ENCODE measurements around the gene VWC2L. TPM values are rescaled to one million over a fixed set of nuclear protein-coding genes. Genes with fewer than 3 reads are reported as not detected.

VWC2L gene
- total and polyA plus RNA-seq, 4 donors, result not detected

GRCh38 chr2:214412679-214413078 lies 1.8 kb downstream of the VWC2L start:
- no peak for TF ChIP-seq JUND (IDR thresholded peaks at IDR 0.05)
- TF ChIP-seq FOXA1 (IDR thresholded peaks at IDR 0.05), result no peak
- no peak for DNase-seq (ENCODE audit: low spot score)
- H3K9ac ChIP-seq (ENCODE audit: low read depth in 1 of 2, low read length in 2 of 2), result no peak overlapping the region
- WGBS, result 65% methylated on average over 1 of the region's 1 CpG
- peaks cover 0 to 2% (median 0%) of the 10 kb centered on the region in 4 donors for H3K9me3 ChIP-seq (ENCODE audit: control insufficient read depth in 4 of 4, low read length in 3 of 4)
- H3K36me3 ChIP-seq (ENCODE audit: control insufficient read depth in 4 of 4, insufficient read depth in 3 of 4, low read depth in 1 of 4, low read length in 3 of 4), result no peaks in the 10 kb centered on the region
- H3K27me3 ChIP-seq (ENCODE audit: control insufficient read depth in 4 of 4, insufficient read depth in 4 of 4, low read length in 3 of 4), result no peaks in the 10 kb centered on the region
- H3K27ac ChIP-seq (ENCODE audit: low read depth in 1 of 2, low read length in 2 of 2), result no peak overlapping the region
- H3K4me3 ChIP-seq (ENCODE audit: low read depth in 1 of 3, low read length in 3 of 3), result no peak overlapping the region
- H3K4me1 ChIP-seq (ENCODE audit: control insufficient read depth in 4 of 4, insufficient read depth in 4 of 4, low read length in 3 of 4), result no peaks in the 10 kb centered on the region

- no peak for DNase-seq (ENCODE audit: low spot score)
- no peak overlapping the region for H3K4me3 ChIP-seq (ENCODE audit: low read depth in 1 of 3, low read length in 3 of 3)
- no peak for TF ChIP-seq FOXA1 (IDR thresholded peaks at IDR 0.05)
- 90% methylated on average over 4 of the region's 4 CpGs for WGBS
- H3K9me3 ChIP-seq (ENCODE audit: control insufficient read depth in 4 of 4, low read length in 3 of 4), result no peaks in the 10 kb centered on the region
- H3K27me3 ChIP-seq (ENCODE audit: control insufficient read depth in 4 of 4, insufficient read depth in 4 of 4, low read length in 3 of 4), result no peaks in the 10 kb centered on the region
- H3K9ac ChIP-seq (ENCODE audit: low read depth in 1 of 2, low read length in 2 of 2), result no peak overlapping the region
- no peaks in the 10 kb centered on the region for H3K36me3 ChIP-seq (ENCODE audit: control insufficient read depth in 4 of 4, insufficient read depth in 3 of 4, low read depth in 1 of 4, low read length in 3 of 4)
- H3K27ac ChIP-seq (ENCODE audit: low read depth in 1 of 2, low read length in 2 of 2), result no peak overlapping the region
- no peaks in the 10 kb centered on the region for H3K4me1 ChIP-seq (ENCODE audit: control insufficient read depth in 4 of 4, insufficient read depth in 4 of 4, low read length in 3 of 4)
Observed at GRCh38 chr2:214436470-214436869, 25.6 kb downstream of the VWC2L start.

GRCh38 chr2:214450118-214450894 lies 39.5 kb downstream of the VWC2L start:
- no peak overlapping the region for H3K27ac ChIP-seq (ENCODE audit: low read depth in 1 of 2, low read length in 2 of 2)
- no peaks in the 10 kb centered on the region for H3K9me3 ChIP-seq (ENCODE audit: control insufficient read depth in 4 of 4, low read length in 3 of 4)
- TF ChIP-seq FOXA1 (IDR thresholded peaks at IDR 0.05) (no peak), SP1 (IDR thresholded peaks at IDR 0.05) (no peak), RAD21 (IDR thresholded peaks at IDR 0.05) (no peak), FOXA2 (IDR thresholded peaks at IDR 0.05) (no peak), REST (IDR thresholded peaks at IDR 0.05) (no peak), HNF4A (conservative IDR thresholded peaks at IDR 0.05) (no peak), EGR1 (IDR thresholded peaks at IDR 0.05; ENCODE audit: low read depth in 2 of 2) (no peak), GABPA (IDR thresholded peaks at IDR 0.05 in 1 of 2, conservative IDR thresholded peaks at IDR 0.05 in 1 of 2) (no peak), ZBTB33 (IDR thresholded peaks at IDR 0.05) (no peak), MAX (IDR thresholded peaks at IDR 0.05) (no peak), CTCF (IDR thresholded peaks at IDR 0.05; ENCODE audit: low read depth, low read length, missing input control) (no peak), TAF1 (conservative IDR thresholded peaks at IDR 0.05) (no peak), RXRA (IDR thresholded peaks at IDR 0.05) (no peak), HNF4G (IDR thresholded peaks at IDR 0.05) (no peak), ATF3 (IDR thresholded peaks at IDR 0.05) (no peak), JUND (IDR thresholded peaks at IDR 0.05) (no peak), YY1 (IDR thresholded peaks at IDR 0.05) (no peak), NR2F2 (IDR thresholded peaks at IDR 0.05) (no peak)
- H3K27me3 ChIP-seq (ENCODE audit: control insufficient read depth in 4 of 4, insufficient read depth in 4 of 4, low read length in 3 of 4), result peaks cover 0 to 4% (median 0%) of the 10 kb centered on the region in 4 donors
- 73% methylated on average over 4 of the region's 4 CpGs for WGBS
- H3K9ac ChIP-seq (ENCODE audit: low read depth in 1 of 2, low read length in 2 of 2), result no peak overlapping the region
- H3K4me3 ChIP-seq (ENCODE audit: low read depth in 1 of 3, low read length in 3 of 3), result no peak overlapping the region
- DNase-seq (ENCODE audit: low spot score), result no peak
- H3K36me3 ChIP-seq (ENCODE audit: control insufficient read depth in 4 of 4, insufficient read depth in 3 of 4, low read depth in 1 of 4, low read length in 3 of 4), result no peaks in the 10 kb centered on the region
- H3K4me1 ChIP-seq (ENCODE audit: control insufficient read depth in 4 of 4, insufficient read depth in 4 of 4, low read length in 3 of 4), result no peaks in the 10 kb centered on the region
